ENCODE results near the gene SPATA31D3.
"Not testable (repeated sequence)": the region's sequence is repeated elsewhere in the genome, so short reads cannot be mapped to it uniquely, and the experiment has no call there.

SPATA31D3 gene

DNA sequence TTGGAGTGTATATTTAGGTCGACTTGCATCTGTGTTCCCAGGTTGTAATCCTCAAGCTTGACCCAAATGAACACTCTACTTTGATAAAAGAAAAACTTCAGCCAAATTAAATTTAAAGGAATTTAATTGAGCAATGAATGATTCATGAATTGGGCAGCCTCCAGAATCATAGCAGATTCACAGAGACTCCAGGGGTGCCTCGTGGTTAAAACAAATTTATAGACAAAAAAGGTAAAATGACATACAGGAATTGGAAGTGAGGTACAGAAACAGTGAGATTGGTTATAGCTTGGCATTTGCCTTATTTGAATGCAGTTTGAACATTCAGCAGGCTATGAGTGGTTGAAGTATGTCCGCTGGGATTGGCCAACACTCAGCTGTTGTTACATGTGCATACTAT is 36.6 kb upstream of the SPATA31D3 start:
- in situ Hi-C loops (cut with HindIII; ENCODE audit: low sequenced_read_pairs): no loop called here
- no peak overlapping the region for H3K4me3 ChIP-seq (ENCODE audit: low read depth, low read length)
- TF ChIP-seq, protein P1, sequence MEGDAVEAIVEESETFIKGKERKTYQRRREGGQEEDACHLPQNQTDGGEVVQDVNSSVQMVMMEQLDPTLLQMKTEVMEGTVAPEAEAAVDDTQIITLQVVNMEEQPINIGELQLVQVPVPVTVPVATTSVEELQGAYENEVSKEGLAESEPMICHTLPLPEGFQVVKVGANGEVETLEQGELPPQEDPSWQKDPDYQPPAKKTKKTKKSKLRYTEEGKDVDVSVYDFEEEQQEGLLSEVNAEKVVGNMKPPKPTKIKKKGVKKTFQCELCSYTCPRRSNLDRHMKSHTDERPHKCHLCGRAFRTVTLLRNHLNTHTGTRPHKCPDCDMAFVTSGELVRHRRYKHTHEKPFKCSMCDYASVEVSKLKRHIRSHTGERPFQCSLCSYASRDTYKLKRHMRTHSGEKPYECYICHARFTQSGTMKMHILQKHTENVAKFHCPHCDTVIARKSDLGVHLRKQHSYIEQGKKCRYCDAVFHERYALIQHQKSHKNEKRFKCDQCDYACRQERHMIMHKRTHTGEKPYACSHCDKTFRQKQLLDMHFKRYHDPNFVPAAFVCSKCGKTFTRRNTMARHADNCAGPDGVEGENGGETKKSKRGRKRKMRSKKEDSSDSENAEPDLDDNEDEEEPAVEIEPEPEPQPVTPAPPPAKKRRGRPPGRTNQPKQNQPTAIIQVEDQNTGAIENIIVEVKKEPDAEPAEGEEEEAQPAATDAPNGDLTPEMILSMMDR (IDR thresholded peaks at IDR 0.05; ENCODE audit: low read depth, low read length, missing control alignments): no peak
- DNase-seq (ENCODE audit: low read depth): peak; percentile 61

DNA sequence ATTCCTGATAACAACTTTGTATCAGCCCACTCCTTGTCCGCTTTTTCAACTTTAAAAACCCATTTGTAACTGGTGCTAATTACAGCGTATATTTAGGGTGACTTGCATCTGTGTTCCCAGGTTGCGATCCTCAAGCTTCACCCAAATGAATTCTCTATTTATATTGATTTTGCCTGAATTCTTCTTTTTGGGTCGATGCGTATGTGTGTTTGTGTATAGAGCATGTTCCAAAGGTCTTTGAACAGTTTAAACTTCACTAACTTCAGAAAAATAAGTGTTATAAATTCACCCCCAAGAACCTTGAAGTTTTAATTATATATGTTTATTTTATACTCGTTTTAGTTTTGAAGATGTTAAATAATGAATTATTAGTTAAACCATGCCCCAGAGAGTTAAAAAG is 31.2 kb upstream of the SPATA31D3 start:
- no peak for DNase-seq (ENCODE audit: low read depth)
- TF ChIP-seq, protein P1 (IDR thresholded peaks at IDR 0.05; ENCODE audit: low read depth, low read length, missing control alignments): no peak
- in situ Hi-C loops (cut with HindIII; ENCODE audit: low sequenced_read_pairs): no loop called here
- H3K4me3 ChIP-seq (ENCODE audit: low read depth, low read length): no peak overlapping the region

DNA sequence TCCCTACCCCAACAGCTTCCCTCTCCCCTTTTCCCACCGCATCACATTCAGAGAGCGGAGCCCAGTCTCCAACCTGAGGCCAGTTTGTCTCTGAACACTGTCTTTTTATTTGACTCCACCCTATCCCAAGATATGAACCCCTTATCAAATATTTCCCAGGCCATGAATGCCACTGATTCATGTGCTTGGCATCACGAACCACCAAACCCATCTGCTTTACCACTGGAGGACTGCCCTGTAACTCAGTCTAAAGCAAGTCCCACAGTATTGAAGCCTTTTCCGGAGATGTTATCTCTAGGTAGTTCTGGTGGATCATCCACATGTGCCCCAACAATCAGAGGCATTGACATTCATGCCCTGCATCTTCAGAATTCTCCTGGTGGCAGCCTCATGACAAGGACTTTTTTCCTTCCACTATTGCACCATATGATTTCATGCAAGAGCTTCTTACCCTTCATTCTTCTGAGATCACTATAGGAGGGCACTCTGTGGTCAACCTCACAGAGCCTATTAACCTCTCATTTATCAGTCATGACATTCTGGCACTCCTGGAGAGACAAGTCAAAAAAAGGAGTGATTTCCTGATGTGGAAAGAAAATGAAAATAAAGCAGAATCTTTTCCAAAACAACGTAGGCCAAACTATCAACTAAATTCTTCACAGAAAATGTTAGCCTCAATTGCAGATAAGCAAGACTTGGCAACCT is 27.3 kb upstream of the SPATA31D3 start:
- no peak for DNase-seq (ENCODE audit: low read depth)
- in situ Hi-C loops (cut with HindIII; ENCODE audit: low sequenced_read_pairs): no loop called here
- H3K4me3 ChIP-seq (ENCODE audit: low read depth, low read length): no peak overlapping the region
- TF ChIP-seq, protein P1 (IDR thresholded peaks at IDR 0.05; ENCODE audit: low read depth, low read length, missing control alignments): no peak

DNA sequence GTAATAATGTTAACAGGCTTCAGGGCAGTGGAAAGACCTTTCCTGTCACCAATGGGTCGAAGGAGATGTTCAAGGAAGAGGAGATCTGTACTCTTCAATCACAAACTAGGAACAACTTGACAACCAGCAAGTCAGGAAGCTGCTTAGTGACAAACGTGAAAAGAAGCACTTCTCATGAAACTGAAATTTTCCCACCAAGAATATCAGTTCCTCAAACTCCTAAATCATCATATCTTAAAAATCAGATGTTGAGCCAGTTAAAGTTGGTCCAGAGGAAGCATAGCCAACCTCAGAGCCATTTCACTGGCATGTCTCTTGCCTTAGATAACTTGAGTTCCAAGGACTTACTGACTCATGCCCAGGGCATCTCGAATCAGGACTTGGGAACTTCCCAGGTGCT is 24.8 kb upstream of the SPATA31D3 start:
- not testable (repeated sequence) for DNase-seq (ENCODE audit: low read depth)

DNA sequence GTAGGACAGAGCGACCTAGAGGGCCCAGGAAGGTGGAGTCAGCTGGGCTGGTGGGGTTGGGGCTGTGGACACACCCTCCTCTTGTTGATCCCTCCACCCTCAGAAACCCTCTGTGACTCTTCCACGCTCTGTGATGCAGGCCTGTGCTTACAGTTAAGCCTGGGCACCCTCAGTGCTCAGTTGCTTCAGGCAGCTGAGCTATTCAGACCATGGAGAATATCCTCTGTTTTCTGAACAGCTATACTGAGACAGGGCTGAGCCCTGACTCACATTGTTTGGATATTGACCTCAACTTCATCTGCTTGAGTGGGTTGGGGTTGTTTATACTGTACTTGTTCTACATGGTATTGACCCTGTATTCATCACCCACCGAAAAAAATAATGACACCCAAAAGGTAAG is 15.0 kb upstream of the SPATA31D3 start, which contains the start of gene SPATA31D4:
SPATA31D4 (plus strand) TSS at position 124 of the 400 bp plus-strand sequence; CDS start at position 210, 86 bp downstream.
- DNase-seq (ENCODE audit: low read depth); H3K4me3 ChIP-seq (ENCODE audit: low read depth, low read length); in situ Hi-C loops (cut with HindIII; ENCODE audit: low sequenced_read_pairs): not testable (repeated sequence)

More for the DNA sequence above, 24.8 kb upstream of the SPATA31D3 start:
- in situ Hi-C loops (cut with HindIII; ENCODE audit: low sequenced_read_pairs); H3K4me3 ChIP-seq (ENCODE audit: low read depth, low read length): not testable (repeated sequence)

DNA sequence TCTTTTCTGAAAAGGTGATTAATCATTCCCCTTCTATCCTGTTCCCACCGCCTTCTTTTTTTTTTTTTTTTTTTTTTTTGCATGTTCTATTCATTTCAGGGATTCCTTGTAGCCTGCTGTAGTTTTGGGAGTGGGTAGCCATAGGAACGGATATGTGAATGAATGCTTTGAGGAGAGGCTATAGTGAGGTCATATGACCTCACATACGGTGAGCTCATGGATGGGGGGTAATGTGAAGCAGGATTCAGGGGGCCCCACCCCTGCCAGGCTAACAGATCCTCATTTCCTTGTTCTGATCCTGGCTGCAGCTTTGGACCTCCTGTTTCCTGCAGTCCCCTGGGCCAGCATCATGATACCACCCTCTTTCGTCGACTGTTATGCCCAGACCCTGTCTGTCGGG is 13.2 kb upstream of the SPATA31D3 start:
- in situ Hi-C loops (cut with HindIII; ENCODE audit: low sequenced_read_pairs); DNase-seq (ENCODE audit: low read depth); H3K4me3 ChIP-seq (ENCODE audit: low read depth, low read length): not testable (repeated sequence)

DNA sequence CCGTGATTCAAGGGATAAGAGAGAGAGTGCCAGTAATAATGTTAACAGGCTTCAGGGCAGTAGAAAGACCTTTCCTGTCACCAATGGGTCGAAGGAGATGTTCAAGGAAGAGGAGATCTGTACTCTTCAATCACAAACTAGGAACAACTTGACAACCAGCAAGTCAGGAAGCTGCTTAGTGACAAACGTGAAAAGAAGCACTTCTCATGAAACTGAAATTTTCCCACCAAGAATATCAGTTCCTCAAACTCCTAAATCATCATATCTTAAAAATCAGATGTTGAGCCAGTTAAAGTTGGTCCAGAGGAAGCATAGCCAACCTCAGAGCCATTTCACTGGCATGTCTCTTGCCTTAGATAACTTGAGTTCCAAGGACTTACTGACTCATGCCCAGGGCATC is 9.8 kb upstream of the SPATA31D3 start:
- in situ Hi-C loops (cut with HindIII; ENCODE audit: low sequenced_read_pairs); DNase-seq (ENCODE audit: low read depth); H3K4me3 ChIP-seq (ENCODE audit: low read depth, low read length): not testable (repeated sequence)

DNA sequence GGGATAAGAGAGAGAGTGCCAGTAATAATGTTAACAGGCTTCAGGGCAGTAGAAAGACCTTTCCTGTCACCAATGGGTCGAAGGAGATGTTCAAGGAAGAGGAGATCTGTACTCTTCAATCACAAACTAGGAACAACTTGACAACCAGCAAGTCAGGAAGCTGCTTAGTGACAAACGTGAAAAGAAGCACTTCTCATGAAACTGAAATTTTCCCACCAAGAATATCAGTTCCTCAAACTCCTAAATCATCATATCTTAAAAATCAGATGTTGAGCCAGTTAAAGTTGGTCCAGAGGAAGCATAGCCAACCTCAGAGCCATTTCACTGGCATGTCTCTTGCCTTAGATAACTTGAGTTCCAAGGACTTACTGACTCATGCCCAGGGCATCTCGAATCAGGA is 5.3 kb downstream of the SPATA31D3 start:
- in situ Hi-C loops (cut with HindIII; ENCODE audit: low sequenced_read_pairs); H3K4me3 ChIP-seq (ENCODE audit: low read depth, low read length); DNase-seq (ENCODE audit: low read depth): not testable (repeated sequence)

DNA sequence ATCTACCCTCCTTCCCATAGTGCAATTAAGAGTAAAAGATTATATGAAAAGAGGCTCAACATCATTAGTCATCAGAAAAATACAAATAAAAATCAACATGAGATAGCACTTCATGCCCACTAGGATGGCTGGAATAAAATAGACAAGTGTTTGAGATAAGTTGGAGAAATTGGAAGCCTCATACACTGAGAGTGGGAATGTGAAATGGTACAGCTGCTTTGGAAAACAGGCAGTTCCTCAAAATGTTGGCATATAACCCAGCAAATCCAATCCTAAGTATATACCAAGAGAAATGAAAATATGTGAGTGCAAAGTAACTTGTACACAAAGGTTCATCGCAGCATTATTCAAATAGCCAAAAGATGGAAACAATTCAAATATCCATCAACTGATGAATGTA is 9.8 kb downstream of the SPATA31D3 start:
- DNase-seq (ENCODE audit: low read depth): no peak
- TF ChIP-seq, protein P1 (IDR thresholded peaks at IDR 0.05; ENCODE audit: low read depth, low read length, missing control alignments): no peak
- in situ Hi-C loops (cut with HindIII; ENCODE audit: low sequenced_read_pairs): no loop called here

More for the DNA sequence above, 9.8 kb downstream of the SPATA31D3 start:
- H3K4me3 ChIP-seq (ENCODE audit: low read depth, low read length): no peak overlapping the region
